H1 (cell line): ENCODE measurements around the gene C3orf62. TPM values are rescaled to one million over a fixed set of nuclear protein-coding genes. Genes with fewer than 3 reads are reported as not detected.

ENCODE experiments used
- CTCF ChIA-PET: fragments of 300-600 bp; sonication (Branson Sonifier 250); formaldehyde crosslinking; loops from one replicate; lab custom pipeline; 2021; ENCODE audit not compliant: partially characterized antibody; lab: Charles Lee
- POLR2A ChIA-PET: fragments of 300-600 bp; sonication (Branson Sonifier 250); formaldehyde crosslinking; loops from one replicate; lab custom pipeline; 2021; ENCODE audit warnings: inconsistent platforms; ENCODE audit not compliant: partially characterized antibody; lab: Charles Lee
- DNase-seq, 2 experiments: peaks; one replicate each; pipeline versions ENCODE4 v3.0.0 to v3.0.0-alpha.2; 2010 to 2022; ENCODE audit warnings: low spot score in 2 of 2, low read depth in 1 of 2, mixed read lengths in 1 of 2
- FAIRE-seq: peaks from 2 replicates; lab custom pipeline; 2011; peaks lifted over from hg19 to GRCh38; lab: Jason Lieb, UNC
- H2AFZ ChIP-seq: 2 replicates; pipeline ENCODE4 v1.8.1; 2012; ENCODE audit warnings: low read length, inconsistent platforms
- H2AK5ac ChIP-seq: 2 replicates; pipeline ENCODE4 v1.6.1; 2013; ENCODE audit warnings: low read depth, low read length
- H2BK120ac ChIP-seq: replicated peaks from 2 replicates; pipeline ENCODE3; 2013; ENCODE audit warnings: low read depth, low read length, inconsistent platforms
- H2BK12ac ChIP-seq: 2 replicates; pipeline ENCODE4 v1.6.1; 2013; ENCODE audit warnings: low read depth, low read length
- H2BK15ac ChIP-seq: 2 replicates; pipeline ENCODE4 v1.6.1; 2013; ENCODE audit warnings: low read length
- H2BK20ac ChIP-seq: 2 replicates; pipeline ENCODE4 v1.6.1; 2013; ENCODE audit warnings: low read length
- H2BK5ac ChIP-seq: 2 replicates; pipeline ENCODE4 v1.6.1; 2013; ENCODE audit warnings: low read depth, low read length
- H3K14ac ChIP-seq: 2 replicates; pipeline ENCODE4 v1.6.1; 2013; ENCODE audit warnings: inconsistent platforms; ENCODE audit not compliant: insufficient read length
- H3K18ac ChIP-seq: 2 replicates; pipeline ENCODE4 v1.6.1; 2013; ENCODE audit warnings: low read length; ENCODE audit errors: extremely low read depth
- H3K23ac ChIP-seq: 2 replicates; pipeline ENCODE4 v1.6.1; 2013; ENCODE audit warnings: inconsistent platforms; ENCODE audit not compliant: insufficient read length
- H3K23me2 ChIP-seq: 2 replicates; pipeline ENCODE4 v1.6.1; 2013; ENCODE audit warnings: low read depth, low read length
- H3K27ac ChIP-seq: 2 replicates; pipeline ENCODE4 v1.6.1; 2011; ENCODE audit warnings: low read depth, low read length, inconsistent platforms
- H3K27me3 ChIP-seq, 4 experiments: replicated peaks in 1 of 4; 1 replicate in 1 of 4; 2 replicates in 3 of 4; pipeline versions ENCODE4 v1.6.1 to v1.8.1; 2011 to 2013; ENCODE audit warnings: low read length in 3 of 4, mild to moderate bottlenecking in 3 of 4, inconsistent platforms in 2 of 4, mixed read lengths in 2 of 4, moderate library complexity in 1 of 4; ENCODE audit not compliant: control insufficient read depth in 3 of 4, insufficient read depth in 3 of 4; ENCODE audit errors: extremely low read depth in 1 of 4
- H3K36me3 ChIP-seq, 4 experiments: 2 replicates each; pipeline versions ENCODE4 v1.6.1 to v1.8.1; 2011 to 2013; ENCODE audit warnings: mild to moderate bottlenecking in 4 of 4, low read length in 3 of 4, moderate library complexity in 2 of 4, control low read depth in 1 of 4, inconsistent platforms in 1 of 4; ENCODE audit not compliant: insufficient read depth in 4 of 4, control insufficient read depth in 2 of 4
- H3K4ac ChIP-seq: replicated peaks from 2 replicates; pipeline ENCODE3; 2013; ENCODE audit warnings: low read length, low read depth, mixed read lengths, inconsistent platforms; ENCODE audit not compliant: insufficient read length
- H3K4me1 ChIP-seq, 4 experiments: replicated peaks in 1 of 4; 1 replicate in 1 of 4; 2 replicates in 3 of 4; pipeline versions ENCODE4 v1.6.1 to v1.8.1; 2011 to 2013; ENCODE audit warnings: low read length in 3 of 4, inconsistent platforms in 2 of 4, mixed read lengths in 1 of 4; ENCODE audit not compliant: insufficient read depth in 4 of 4, control insufficient read depth in 3 of 4
- H3K4me2 ChIP-seq, 2 experiments: 2 replicates each; pipeline versions ENCODE4 v1.6.1 to v1.8.1; 2011 to 2013; ENCODE audit warnings: low read depth in 2 of 2, low read length in 2 of 2, control low read depth in 1 of 2, inconsistent platforms in 1 of 2, mild to moderate bottlenecking in 1 of 2; ENCODE audit not compliant: insufficient read depth in 1 of 2
- H3K4me3 ChIP-seq, 4 experiments: fragments of 200-600, 300-600 bp in 1 of 4; sonication (generic), shearing (Covaris generic), sonication (Bioruptor Twin) in 1 of 4; 2 replicates each; pipeline versions ENCODE4 v1.5.1 to v1.8.1; 2011 to 2016; ENCODE audit warnings: low read length in 4 of 4, low read depth in 3 of 4, control low read depth in 2 of 4, inconsistent platforms in 2 of 4, mild to moderate bottlenecking in 2 of 4, mixed read lengths in 1 of 4, moderate library complexity in 1 of 4; ENCODE audit not compliant: insufficient read depth in 2 of 4; ENCODE audit errors: extremely low read depth in 1 of 4
- H3K56ac ChIP-seq: replicated peaks from 2 replicates; pipeline ENCODE3; 2013; ENCODE audit warnings: low read depth, mild to moderate bottlenecking, mixed read lengths, low read length, inconsistent platforms; ENCODE audit not compliant: insufficient read length
- H3K79me1 ChIP-seq: 2 replicates; pipeline ENCODE4 v1.6.1; 2013; ENCODE audit warnings: low read depth, low read length, control low read depth
- H3K79me2 ChIP-seq, 2 experiments: 2 replicates each; pipeline versions ENCODE4 v1.6.1 to v1.8.1; 2012 to 2013; ENCODE audit warnings: low read length in 2 of 2, mild to moderate bottlenecking in 2 of 2, inconsistent platforms in 1 of 2; ENCODE audit not compliant: insufficient read depth in 2 of 2, control insufficient read depth in 1 of 2
- H3K9ac ChIP-seq, 4 experiments: replicated peaks in 1 of 4; 1 replicate in 1 of 4; 2 replicates in 3 of 4; pipeline versions ENCODE4 v1.6.1 to v1.8.1; 2011 to 2013; ENCODE audit warnings: low read depth in 3 of 4, low read length in 3 of 4, control low read depth in 2 of 4, mild to moderate bottlenecking in 2 of 4, moderate library complexity in 2 of 4, inconsistent platforms in 1 of 4; ENCODE audit errors: extremely low read depth in 1 of 4
- H3K9me3 ChIP-seq, 2 experiments: 2 replicates each; pipeline versions ENCODE4 v1.6.1 to v1.8.1; 2012 to 2013; ENCODE audit warnings: mild to moderate bottlenecking in 2 of 2, moderate library complexity in 2 of 2, control low read depth in 1 of 2, inconsistent platforms in 1 of 2, low read depth in 1 of 2, low read length in 1 of 2, mixed read lengths in 1 of 2; ENCODE audit not compliant: insufficient read depth in 2 of 2
- H4K20me1 ChIP-seq, 2 experiments: replicated peaks in 1 of 2; 2 replicates each; pipeline versions ENCODE3 to v1.8.1; 2011 to 2013; ENCODE audit warnings: inconsistent platforms in 2 of 2, low read length in 2 of 2, mild to moderate bottlenecking in 1 of 2; ENCODE audit not compliant: insufficient read depth in 2 of 2, control insufficient read depth in 1 of 2
- H4K5ac ChIP-seq: 2 replicates; pipeline ENCODE4 v1.6.1; 2013; ENCODE audit warnings: low read length, low read depth, mixed read lengths, inconsistent platforms; ENCODE audit not compliant: insufficient read length
- H4K8ac ChIP-seq: 2 replicates; pipeline ENCODE4 v1.8.0; 2013; ENCODE audit warnings: mild to moderate bottlenecking, moderate library complexity, low read length, inconsistent platforms; ENCODE audit not compliant: insufficient read depth; ENCODE audit errors: extremely low read depth
- H4K91ac ChIP-seq: replicated peaks from 2 replicates; pipeline ENCODE3; 2013; ENCODE audit warnings: low read length, mixed read lengths, inconsistent platforms; ENCODE audit not compliant: insufficient read length
- KDM4A ChIP-seq: IDR thresholded peaks from one replicate; pipeline ENCODE4 v1.7.1; 2012; ENCODE audit warnings: low read depth, mild to moderate bottlenecking, moderate library complexity, low read length, inconsistent platforms; ENCODE audit not compliant: severe bottlenecking
- WGBS, 2 experiments: shearing (Covaris generic) in 1 of 2; methylation state at CpG; one replicate each; pipeline versions ENCODE4 v1.1.6 to v1.1.7; 2013 to 2015; ENCODE audit warnings: low lambda C conversion rate in 2 of 2, mixed read lengths in 2 of 2, inconsistent platforms in 1 of 2, low coverage in 1 of 2, missing lambda C conversion rate in 1 of 2; ENCODE audit not compliant: insufficient replicate concordance in 2 of 2, insufficient coverage in 1 of 2, insufficient read length in 1 of 2; ENCODE audit errors: extremely low coverage in 1 of 2, missing lambda C conversion rate in 1 of 2; 5-methylcytosine and 5-hydroxymethylcytosine counted together
- polyA plus RNA-seq, 7 experiments: library from polyadenylated mRNA; depleted of rRNA in 3 of 7; stranded (reverse) in 5 of 7; unstranded in 2 of 7; fragments of >200 nt in 5 of 7; fragments of 200-250 nt in 2 of 7; gene quantifications; 1 replicate in 5 of 7; 2 replicates in 1 of 7; 4 replicates in 1 of 7; pipeline versions ENCODE4 v1.2.1 to v1.2.3, GENCODE V29; 2011 to 2013; ENCODE audit warnings: missing spikeins in 2 of 7, mixed read lengths in 2 of 7
- total RNA-seq: library from RNA; stranded (reverse); fragmentation: NEBNext Ultra II Directional; extraction: Animal tissue kit (Norgen Biotek cat#: 25700); gene quantifications from 2 replicates; pipeline ENCODE4 v1.2.1, GENCODE V29; 2021

Gene C3orf62
- total and polyA plus RNA-seq, 2 of the 8 experiments (the other 6 are each of a cell fraction or from before 2014, with no cell fraction given): 1.1 to 3.0 TPM

GRCh38 chr3:49313896-49314688 lies 37.1 kb upstream of the C3orf62 start:
- Histone ChIP-seq H2BK20ac (no peak overlapping the region), H2BK5ac (no peak overlapping the region), H2BK15ac (no peak overlapping the region), H4K8ac (no peak overlapping the region), H2AK5ac (no peak overlapping the region), H3K4me2 (no peak overlapping the region), H3K79me2 (no peaks in the 10 kb centered on the region), H4K5ac (no peak overlapping the region), H3K79me1 (no peaks in the 10 kb centered on the region), H4K20me1 (no peaks in the 10 kb centered on the region), H3K36me3 (peaks cover 4 to 13% (median 10%) of the 10 kb centered on the region in 4 experiments; a peak in 7 of 8 replicates), H3K23me2 (no peaks in the 10 kb centered on the region), H2BK120ac (no peak overlapping the region), H3K4me3 (no peak overlapping the region), H3K9me3 (no peaks in the 10 kb centered on the region), H3K4ac (no peak overlapping the region), H3K18ac (no peak overlapping the region), H3K14ac (no peak overlapping the region), H3K9ac (no peak overlapping the region), H3K4me1 (no peaks in the 10 kb centered on the region), H3K23ac (no peak overlapping the region), H4K91ac (no peak overlapping the region), H2BK12ac (no peak overlapping the region), H3K56ac (no peak overlapping the region), H2AFZ (no peak overlapping the region), H3K27ac (no peak overlapping the region), H3K27me3 (no peaks in the 10 kb centered on the region)
- ChIA-PET POLR2A (interaction anchor here (0.9 to 1.0 kb wide), 2 partner anchors 107 to 141 kb away, joined by 3 to 5 read pairs; no protein-coding TSS in a partner anchor), CTCF (interaction anchor here (0.7 to 1.4 kb wide), 2 partner anchors 11 to 13 kb away, joined by 3 read pairs; no protein-coding TSS in a partner anchor)
- no peak for FAIRE-seq
- WGBS, 2 experiments: 100% methylated on average over 1 of the region's 1 CpG; no CpG with 5 or more reads in 1 of the 2 experiments
- no peak for TF ChIP-seq KDM4A
- DNase-seq: no peak
